ENCODE results near the gene CACNA1I.

Gene CACNA1I

DNA sequence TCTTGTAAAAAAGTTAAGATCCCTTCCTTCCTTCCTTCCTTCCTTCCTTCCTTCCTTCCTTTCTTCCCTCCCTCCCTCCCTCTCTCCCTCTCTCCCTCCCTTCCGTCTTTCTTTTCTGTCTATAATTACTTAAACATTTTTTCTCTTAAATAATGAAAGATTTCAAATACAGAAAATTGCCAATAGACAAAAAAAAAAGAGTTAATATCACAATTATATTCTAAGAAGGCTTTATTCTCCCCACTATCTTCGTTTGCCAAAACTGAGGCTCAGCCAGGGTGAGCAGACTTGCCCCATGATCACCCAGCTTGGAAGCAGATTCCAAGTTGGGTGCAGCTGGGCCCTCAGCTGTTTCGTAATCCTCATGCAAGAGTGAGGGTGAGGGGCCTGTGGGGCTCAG, 327 bp upstream of the CACNA1I start:
- DNase-seq, result no peak

DNA sequence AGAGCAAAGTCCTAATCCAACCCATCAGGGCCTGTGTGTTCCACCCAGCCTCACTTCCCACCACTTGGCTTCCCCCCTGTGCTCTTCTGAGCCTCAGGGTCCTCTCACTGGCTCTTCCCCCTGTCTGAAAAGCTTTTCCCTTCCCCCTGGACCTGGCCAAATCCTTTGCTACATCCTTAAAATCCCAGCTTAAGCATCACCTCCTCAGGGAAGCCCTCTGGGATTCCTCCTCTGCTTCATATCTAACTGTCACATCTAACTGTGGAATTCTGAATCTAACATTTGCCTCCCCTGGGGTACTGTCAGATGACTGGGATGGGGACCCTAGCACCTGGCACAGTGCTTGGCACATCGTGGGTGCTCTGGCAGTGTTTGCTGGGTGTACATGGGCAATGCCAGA, 985 bp downstream of the CACNA1I start:
- no peak for DNase-seq

DNA sequence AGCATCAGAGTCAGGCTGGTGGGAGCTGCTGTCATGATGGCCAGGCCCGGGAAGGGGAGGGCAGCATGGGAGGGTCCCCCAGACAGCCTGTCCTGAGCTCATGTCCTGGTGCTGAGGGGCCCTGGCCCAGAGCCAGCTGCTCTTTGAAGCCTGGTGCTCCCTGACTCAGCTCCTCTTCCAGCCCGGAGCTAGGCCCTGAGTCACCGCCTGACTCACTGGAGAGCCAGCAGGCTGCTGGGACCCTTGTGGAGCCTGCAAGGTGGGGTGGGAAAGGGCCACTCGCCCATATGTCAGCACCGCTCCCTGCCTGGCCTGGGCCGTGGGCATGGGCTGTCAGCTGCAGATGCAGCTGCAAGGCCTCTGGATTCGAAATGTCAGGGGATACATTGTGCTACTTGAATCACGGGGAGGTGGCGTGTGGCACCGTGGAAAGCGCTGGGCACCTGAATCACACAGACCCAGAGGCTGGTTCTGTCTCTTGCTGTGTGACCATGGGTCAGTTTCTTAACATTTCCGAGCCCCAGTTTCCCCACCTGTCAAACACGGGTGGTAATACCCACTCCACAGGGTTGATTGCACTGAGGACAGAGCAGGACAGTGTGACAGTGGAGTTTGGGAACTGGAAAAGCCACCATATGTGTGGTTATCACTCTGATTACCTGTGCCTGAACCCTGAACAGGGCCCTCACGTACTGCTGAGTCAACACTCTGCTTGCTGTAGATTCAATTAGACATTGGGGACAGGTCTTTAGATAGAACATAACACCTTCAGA, 4.4 kb downstream of the CACNA1I start:
- no peak for DNase-seq

DNA sequence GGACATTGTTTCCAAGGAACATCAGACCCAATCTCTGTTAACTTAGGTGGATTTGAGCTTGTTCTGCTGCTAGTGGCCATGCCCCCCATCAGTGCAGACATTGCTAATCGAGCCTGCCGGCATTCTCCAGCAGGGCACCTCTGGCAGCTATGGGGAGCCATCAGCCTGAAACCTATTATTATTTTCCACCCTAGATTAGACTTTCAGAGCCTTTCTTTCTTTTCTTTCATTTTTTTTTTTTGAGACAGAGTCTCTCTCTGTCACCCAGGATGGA, 4.9 kb downstream of the CACNA1I start:
- DNase-seq, result no peak

DNA sequence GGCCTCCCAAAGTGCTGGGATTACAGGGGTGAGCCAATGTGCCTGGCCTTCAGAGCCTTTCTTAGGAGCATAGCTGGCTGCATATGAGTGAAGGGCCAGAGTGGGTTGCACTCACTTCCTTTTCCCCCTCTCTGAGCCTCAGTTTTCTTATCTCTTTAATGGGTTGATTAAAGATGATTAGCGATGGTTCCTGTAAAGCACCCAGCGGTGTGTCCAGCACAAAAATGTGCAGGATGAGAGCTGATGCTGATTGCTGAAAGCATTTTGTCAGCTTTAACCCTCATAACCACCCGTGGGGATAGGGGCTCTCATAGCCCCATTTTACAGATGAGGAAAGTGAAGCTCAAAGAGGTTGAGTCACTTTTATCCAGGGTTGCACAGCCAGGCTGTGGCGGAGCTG, 5.5 kb downstream of the CACNA1I start:
- no peak for DNase-seq

DNA sequence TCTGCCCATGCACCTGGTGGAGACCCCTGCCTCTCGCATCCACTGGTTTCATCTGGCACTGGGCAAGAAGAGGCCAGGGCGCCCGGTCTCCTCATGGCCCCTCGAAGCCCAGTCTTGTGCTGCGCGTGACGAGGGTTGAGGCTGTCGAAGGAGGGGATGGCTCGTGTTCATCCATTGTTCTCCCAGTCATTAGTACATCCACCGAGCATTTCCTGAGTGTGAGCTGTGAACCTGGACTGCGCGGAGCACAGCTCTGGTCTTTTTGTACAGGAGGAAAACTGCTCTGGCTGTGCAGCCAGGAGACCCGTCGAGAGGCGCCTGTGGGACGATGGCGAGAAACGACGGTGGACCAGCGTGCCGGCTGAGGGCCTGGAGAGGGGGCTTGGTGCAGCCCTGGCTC, 6.8 kb downstream of the CACNA1I start:
- no peak for DNase-seq

DNA sequence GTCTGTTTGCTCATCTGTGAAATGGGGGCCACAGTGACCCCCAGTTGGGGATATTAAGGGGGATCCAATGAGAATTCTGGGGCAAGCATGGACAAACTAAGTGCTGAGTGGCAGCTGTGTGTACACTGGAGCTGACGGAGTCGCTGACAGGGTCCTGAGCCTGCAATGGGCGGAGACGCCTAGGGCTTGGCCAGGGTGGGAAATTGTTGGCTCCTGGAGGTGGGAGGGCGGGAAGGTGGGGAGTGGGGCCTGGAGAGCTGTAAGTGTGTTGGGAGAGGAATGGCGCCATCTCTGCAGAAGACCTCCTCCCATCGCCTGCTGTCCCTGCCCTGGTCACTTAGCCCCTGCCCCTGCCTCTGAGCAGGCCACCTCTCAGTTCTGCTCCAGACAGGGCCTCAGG, 7.3 kb downstream of the CACNA1I start:
- DNase-seq, result no peak

DNA sequence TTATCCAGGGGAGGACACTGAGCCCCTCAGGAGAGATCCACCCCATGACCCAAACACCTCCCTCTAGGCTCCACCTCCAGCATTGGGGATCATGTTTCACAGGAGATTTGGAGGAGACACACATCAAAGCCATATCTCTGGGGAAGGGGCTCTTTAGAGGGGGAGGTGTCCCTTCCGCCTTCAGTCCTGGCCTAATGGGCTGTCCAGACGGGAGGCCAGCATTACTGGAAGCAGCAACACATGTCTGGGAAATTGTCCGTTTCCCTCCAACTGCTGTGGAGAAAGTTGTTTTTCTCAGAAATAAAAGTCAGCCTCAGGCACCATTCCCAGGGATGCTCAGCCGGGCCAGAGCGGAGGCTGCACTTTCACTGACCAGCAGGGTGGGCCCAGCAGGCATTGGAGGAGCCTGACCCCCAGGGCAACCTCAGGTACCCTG, 9.5 kb downstream of the CACNA1I start:
- no peak for DNase-seq

DNA sequence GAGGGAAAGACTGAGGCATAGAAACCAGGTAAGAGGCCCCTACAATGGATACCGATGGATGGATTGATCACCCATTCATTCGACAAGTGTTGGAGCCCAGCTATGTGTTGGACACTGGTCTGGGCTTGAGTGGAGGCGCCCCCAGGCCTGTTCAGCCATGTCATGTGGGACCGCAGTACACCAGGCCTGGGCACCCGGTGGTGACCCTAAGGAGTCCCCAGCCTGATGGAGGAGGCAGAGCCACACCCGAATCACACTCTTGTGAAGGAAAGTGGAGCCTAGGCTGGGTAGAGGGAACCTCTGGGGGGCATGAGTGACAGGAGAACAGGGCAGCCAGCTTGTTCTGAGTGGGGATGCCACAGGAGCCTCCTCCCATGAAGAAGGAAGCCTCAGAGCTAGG, 10.2 kb downstream of the CACNA1I start:
- DNase-seq, result no peak

DNA sequence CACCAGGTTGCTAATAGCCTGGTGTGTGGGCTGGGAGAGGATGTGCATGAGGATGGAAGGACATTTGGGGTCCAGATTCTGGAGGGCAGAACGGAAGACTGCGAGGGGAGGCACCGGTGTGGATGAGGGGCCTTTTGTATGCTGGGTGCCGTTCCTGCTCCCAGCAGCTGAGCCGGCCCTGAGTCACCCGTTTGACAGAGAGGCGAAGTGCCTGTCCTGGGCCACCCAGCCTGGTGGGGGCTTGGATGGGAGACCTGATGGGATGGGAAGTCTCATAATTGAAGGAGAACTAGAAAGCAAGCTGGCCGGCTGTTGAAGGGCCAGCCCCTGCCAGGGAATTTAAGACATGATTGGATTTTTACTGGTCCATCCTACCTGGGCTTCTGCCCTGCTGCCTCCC, 10.8 kb downstream of the CACNA1I start:
- DNase-seq, result no peak

DNA sequence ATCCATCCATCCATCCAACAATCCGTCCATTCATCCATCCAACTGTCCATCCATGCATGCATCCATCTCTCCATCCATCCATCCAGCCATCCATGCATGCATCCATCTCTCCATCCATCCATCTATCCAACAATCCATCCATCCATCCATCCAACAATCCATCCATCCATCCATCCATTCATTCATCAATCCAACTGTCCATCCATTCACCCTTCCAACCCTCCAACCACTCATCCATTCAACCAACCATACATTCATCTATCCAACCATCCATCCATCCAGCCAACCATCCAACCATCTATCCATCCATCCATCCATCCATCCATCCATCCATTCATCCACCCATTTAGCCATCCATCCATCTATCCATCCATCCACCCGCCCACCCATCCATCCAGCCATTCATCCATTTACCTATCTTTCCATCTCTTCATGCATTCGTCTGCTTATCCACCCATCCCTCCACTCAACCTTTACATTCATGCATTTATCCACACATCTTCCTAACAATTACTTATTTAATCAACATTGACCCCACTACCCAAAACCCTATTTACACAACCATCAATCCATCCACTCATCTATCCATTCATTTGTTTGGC, 12.6 kb downstream of the CACNA1I start:
- no peak for DNase-seq

DNA sequence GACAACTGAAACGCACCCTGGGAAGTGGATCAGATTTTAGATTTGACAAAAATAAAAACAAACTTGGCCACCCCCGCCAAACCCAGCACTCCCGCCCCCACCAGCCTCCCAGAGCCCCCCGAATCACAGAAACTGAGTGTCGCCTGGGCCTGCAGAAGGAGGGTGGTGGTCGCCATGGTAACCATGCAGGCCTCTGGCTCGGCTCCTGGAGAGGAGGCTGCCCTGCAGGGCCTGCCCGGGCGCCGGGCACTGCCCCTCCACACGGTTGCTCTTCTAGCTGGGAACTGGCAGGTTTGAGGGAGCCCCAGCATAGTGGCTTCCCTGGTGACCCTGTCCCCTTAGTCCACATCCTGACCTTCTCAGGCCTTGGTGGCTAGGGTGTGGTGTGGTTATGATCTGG, 19.3 kb downstream of the CACNA1I start:
- DNase-seq, result no peak

DNA sequence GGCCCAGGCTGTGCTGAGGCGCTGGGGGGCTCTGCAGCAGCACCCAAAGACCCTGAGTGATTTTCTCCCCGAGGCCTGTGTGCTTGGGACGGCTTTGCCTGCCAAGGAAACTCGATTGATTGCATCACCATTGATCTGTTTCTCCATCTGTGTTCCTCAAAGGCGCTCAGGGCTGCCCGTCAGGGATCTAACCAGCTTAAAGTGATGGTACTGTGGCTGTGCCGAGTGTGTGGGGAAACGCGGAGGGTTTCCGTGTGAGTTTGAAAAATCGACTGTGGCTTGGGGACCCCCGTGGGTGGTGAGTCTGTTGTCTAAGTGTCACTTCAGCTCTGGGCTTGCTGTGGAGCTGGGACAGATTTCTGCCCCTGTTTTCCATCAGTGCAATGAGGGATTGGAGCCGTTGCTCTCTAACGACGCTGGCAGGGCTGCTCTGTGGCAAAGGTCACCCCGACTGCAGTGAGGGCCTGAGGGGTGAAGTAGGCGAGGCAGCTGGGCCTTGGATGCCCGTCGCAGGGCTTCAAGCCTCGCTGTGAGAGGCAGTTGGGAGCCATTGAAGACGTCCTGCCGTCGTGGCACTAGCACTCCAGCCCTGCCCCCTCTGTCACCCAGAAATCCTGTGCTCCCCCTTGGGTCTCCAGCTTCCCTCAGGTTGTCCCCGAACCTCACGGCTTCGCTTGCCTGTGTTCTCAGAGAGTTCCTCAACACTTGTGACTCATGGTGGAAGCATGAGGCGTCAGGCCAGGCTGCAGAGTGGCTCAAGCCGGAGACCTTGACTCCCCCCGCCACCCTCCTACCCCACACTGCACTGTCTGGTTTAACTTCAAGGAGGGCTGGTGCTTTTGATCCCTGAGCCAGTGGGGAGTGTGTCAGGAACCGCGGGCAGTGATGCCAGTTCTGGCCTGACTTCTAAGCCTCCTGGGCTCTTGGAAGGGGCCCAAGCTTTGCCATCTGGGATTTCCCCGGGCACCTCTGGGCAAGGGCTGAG, 21.8 kb downstream of the CACNA1I start:
- no peak for DNase-seq

DNA sequence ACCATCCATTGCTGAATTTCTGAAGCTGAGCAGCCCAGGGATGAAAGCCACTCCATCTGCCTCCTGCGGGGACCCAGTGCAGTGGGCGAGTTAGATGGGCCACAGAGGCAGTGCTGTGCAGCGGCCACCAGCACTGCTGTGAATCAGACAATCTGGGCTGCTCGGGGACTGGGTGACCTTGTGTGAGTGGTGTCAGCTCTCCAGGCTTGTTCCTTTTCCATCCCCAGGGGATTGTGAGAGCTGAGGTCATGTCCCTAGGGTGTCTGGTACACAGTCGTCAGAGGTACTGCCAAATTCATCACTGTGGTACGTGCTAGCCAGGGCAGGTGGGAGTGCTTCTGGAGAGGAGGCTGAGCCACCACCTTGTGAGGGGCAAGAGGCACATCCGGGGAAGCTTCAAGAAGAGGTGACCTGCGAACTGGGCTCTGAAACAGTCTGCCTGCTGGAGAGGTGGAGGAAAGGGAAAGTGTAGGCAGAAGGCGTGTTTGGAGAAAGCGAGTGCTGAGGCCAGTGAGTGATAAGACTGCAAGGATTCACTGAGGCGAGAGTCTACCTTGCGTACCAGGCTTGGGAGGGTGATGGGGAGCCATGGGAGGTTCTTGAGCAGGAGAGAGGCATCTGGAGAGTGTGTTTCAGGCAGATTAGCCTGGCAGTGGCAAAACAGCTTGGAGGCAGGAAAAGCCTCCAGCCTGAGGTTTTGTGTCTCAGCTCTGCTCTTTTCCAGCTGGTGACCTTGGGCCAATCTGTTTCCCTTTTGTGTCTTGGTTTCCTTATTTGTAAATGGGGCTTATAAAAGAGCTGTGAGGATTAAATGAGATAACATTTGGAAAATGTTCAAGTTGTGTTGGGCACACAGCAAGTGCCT, 22.7 kb downstream of the CACNA1I start:
- DNase-seq, result no peak

DNA sequence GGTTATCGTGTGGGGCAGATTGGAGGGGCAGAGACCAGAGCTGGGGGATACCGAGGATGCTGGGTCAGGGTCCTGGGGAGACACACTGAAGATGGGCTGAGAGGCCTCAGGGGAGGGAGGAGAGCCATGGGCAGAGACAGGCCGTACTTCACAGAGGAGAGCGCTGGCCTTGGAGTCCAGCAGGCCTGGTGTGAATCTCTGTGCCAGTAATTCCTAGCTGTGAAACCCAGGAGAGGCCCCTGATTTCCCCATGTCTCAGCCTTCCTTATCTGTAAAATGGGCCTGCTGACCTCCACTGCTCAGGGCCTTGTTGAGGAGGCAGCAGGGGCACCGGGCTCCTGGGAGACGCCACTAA, 23.4 kb downstream of the CACNA1I start:
- DNase-seq, result no peak

DNA sequence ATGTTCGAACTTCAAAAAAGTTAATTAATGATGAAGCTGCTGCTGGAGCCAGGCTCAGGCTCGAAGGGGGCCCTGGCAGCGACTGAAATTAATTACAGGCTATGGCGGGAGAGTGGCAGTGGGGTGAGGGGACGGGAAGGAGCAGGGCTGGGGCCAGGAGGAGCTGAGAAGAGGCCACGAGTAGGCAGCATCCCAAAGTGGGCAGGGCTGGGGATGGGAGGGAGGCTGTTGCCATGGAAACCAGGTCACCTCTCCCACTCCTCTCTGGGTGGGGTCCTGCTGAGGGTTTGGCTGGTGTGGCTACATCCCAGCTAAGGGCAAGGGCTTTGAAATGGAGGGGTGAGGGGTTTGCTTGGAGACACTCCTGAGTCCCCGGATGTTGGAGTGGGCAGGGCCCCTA, 23.9 kb downstream of the CACNA1I start:
- no peak for DNase-seq

DNA sequence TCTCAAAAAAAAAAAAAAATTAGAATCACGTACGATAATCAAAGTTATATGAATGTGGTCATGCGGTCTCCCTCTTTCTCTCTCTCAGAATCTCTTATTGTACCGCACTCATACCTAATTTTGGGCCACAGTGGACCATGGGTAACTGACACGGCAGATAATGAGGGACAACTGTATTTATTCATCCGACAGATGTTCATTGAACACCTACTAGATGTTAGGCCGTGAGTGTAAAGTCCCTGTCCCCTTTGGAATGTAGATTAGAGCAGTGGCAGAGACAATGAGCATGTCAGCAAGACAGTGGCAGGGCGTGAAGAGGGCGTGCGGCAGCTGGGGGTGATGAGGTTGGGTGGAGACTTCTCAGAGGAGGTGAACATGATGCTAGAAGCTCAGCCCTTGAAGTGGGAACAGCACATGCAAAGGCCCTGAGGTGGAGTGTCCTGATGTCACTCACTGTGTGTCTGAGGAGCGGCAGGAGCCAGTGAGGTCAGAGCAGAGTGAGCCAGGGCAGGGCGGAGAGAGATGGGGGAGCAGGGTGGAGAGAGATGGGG, 25.1 kb downstream of the CACNA1I start:
- DNase-seq, result no peak

DNA sequence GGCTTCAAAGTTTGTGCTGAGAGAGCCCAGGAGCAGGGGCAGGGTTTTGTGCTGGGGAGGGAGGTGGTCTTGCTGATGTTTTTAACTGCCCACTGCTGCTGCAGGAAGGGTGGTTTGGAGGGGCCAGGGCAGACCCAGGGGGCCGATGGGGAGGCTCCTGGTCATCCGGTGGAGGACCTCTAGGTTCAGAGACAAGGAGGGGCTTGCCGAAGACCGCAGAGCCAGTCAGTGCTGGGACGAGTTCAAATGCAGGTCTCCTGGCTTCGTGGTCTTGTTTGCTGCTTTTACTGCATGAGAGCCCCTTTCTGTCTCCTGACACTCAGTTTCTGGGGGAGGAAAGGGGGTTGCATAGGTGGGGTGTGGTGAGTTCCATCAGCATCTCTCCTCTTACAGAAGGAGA, 26.0 kb downstream of the CACNA1I start:
- no peak for DNase-seq

DNA sequence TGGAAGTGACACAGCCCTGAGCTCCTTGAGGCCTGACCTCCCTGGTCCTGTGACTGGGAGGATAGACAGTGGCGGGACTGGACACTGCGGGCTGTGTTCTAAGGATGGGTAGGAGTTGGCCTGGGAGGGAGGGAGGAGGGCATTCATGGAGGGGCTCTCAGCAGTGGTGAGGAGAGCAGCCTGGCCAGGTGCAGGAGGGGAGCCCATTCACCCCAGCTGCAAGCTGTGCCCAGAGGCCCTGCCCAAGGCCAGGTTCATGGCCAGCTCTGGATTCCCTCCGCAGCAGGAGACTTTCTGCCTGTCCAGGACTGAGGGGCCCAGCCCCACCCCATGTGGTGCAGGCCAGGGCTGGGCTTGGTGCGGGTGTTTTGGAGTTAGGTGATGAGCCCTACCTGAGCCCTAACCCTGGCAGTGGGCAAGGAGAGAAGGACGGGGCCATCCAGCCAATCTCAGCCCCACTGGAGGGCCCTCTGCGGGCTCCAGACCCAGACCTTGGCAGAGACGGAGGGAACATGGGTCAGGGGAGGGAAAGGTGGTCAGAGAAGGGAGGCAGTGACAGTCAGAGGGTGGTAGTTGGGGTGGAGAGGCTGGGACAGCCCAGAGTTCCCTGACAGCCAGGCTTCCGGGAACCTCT, 26.8 kb downstream of the CACNA1I start:
- no peak for DNase-seq

DNA sequence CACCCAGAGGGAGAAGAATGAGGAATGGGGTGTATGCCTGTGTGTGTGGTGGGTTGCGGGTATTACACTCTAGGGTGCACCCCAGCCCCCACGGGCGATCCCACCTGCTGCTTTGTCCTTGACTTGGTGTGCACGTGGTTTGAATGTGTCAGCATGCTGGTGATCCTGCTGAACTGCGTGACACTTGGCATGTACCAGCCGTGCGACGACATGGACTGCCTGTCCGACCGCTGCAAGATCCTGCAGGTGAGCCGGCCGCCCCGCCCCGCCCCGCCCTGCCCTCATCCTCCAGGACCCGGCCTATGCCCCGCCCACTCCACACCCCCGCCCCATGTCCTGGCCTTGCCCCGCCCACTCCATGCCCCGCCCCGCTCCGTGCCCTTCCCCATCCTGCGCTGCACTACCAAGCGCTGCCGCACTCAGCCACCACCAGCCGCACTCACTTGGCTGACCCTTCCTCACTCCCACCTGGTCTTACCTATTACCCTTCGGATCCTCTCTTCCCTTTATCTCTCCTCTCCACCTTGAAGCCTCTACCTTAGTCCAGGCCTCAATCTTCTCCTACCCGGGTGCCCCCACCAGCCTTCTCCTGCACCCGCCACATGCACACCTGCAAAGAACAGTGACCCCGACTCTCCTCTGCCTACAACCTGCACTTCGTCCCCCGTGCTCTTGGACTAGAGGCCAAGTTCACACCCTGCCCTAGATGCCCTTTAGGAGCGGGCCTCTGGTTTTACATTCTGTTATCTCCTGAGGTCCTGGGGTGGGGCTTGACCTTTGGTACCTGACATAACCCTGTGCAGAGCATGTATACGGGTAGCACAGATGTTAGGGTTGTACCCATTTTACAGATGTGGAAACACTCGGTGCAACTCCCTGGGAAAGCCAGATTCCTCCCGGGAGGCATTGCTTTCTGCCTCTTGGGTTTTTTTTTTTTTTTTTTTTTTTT, 27.7 kb downstream of the CACNA1I start:
- DNase-seq, result no peak
